ENCODE data around the gene IGFBP5.

DNA sequence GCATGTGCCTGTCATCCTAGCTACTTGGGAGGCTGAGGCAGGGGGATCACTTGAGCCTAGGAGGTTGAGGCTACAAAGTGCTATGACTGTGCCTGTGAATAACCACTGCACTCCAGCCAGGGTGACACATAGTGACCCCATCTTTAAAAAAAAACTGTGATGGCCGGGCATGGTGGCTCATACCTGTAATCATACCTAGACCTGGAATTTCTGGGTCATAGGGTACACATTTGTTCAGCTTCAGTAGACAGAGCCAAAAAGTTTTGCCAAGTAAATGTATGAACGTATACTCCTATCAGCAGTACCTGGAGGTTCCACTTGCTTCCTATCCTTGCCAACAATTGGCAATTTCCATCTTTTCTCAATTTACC, 68.5 kb downstream of the IGFBP5 start:
- no peak for TF ChIP-seq POLR2A (IDR thresholded peaks at IDR 0.05)
- TF ChIP-seq, protein P1, sequence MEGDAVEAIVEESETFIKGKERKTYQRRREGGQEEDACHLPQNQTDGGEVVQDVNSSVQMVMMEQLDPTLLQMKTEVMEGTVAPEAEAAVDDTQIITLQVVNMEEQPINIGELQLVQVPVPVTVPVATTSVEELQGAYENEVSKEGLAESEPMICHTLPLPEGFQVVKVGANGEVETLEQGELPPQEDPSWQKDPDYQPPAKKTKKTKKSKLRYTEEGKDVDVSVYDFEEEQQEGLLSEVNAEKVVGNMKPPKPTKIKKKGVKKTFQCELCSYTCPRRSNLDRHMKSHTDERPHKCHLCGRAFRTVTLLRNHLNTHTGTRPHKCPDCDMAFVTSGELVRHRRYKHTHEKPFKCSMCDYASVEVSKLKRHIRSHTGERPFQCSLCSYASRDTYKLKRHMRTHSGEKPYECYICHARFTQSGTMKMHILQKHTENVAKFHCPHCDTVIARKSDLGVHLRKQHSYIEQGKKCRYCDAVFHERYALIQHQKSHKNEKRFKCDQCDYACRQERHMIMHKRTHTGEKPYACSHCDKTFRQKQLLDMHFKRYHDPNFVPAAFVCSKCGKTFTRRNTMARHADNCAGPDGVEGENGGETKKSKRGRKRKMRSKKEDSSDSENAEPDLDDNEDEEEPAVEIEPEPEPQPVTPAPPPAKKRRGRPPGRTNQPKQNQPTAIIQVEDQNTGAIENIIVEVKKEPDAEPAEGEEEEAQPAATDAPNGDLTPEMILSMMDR (IDR thresholded peaks at IDR 0.05), result no peak

All from lower leg skin (tissue), 3 donors.